Hepatocyte (in vitro differentiated cells): Measurements from ENCODE around the gene DDX19B.

Source experiments
- EZH2 ChIP-seq: fragments of 200-600 bp; sonication (generic); IDR thresholded peaks from 2 replicates; pipeline ENCODE4 v1.6.1; 2016; ENCODE audit warnings: antibody characterized with exemption, mild to moderate bottlenecking, borderline replicate concordance
- EZH2phosphoT487 ChIP-seq: fragments of 200-600 bp; sonication (generic); IDR thresholded peaks from one replicate; pipeline ENCODE4 v1.6.1; 2018; ENCODE audit warnings: antibody characterized with exemption, mild to moderate bottlenecking, low read depth, moderate library complexity; ENCODE audit not compliant: unreplicated experiment, severe bottlenecking
- TF ChIP-seq, protein P1 (sequence below): fragments of 200-600 bp; sonication (generic); IDR thresholded peaks from 2 replicates; pipeline ENCODE4 v1.5.1; 2016; ENCODE audit warnings: antibody characterized with exemption, mild to moderate bottlenecking; ENCODE audit not compliant: poor library complexity

DNA sequence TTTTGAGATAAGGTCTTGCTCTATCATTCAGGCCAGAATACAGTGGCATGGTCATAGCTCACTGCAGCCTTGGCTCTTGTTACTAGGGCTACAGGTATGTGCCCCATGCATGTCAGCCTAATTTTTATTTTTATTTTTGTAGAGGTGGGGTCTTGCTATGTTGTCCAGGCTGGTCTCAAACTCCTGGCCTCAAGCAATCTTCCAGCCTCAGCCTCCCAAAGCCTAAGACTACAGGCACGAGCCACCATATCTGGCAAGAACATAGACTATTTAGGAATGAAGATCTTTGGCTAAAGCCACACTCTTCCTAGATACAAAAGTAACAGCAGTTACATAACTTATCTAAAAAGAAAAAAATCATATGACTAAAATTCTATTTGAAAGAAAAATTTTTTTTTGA, 32.1 kb downstream of the DDX19B start:
- TF ChIP-seq, protein P1, sequence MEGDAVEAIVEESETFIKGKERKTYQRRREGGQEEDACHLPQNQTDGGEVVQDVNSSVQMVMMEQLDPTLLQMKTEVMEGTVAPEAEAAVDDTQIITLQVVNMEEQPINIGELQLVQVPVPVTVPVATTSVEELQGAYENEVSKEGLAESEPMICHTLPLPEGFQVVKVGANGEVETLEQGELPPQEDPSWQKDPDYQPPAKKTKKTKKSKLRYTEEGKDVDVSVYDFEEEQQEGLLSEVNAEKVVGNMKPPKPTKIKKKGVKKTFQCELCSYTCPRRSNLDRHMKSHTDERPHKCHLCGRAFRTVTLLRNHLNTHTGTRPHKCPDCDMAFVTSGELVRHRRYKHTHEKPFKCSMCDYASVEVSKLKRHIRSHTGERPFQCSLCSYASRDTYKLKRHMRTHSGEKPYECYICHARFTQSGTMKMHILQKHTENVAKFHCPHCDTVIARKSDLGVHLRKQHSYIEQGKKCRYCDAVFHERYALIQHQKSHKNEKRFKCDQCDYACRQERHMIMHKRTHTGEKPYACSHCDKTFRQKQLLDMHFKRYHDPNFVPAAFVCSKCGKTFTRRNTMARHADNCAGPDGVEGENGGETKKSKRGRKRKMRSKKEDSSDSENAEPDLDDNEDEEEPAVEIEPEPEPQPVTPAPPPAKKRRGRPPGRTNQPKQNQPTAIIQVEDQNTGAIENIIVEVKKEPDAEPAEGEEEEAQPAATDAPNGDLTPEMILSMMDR = no peak
- TF ChIP-seq EZH2 = no peak
- no peak for TF ChIP-seq EZH2phosphoT487
